NCI-H2196 treated with DMSO at 0.1 percent for 48 hours (cell line): ENCODE measurements around the gene CEP120.
"Not testable (repeated sequence)": the region's sequence is repeated elsewhere in the genome, so short reads cannot be mapped to it uniquely, and the experiment has no call there.

Experiments
- DNase-seq: peaks from one replicate; lab custom pipeline; 2025; ENCODE audit not compliant: unreplicated experiment; lab: John Stamatoyannopoulos, UW

The CEP120 gene

GRCh38 chr5:123423278-123424149, at the start of gene CEP120:
CEP120 (minus strand) TSS chr5:123423403; CDS start chr5:123422998, 405 bp downstream.
- peak; percentile 99 for DNase-seq

DNA sequence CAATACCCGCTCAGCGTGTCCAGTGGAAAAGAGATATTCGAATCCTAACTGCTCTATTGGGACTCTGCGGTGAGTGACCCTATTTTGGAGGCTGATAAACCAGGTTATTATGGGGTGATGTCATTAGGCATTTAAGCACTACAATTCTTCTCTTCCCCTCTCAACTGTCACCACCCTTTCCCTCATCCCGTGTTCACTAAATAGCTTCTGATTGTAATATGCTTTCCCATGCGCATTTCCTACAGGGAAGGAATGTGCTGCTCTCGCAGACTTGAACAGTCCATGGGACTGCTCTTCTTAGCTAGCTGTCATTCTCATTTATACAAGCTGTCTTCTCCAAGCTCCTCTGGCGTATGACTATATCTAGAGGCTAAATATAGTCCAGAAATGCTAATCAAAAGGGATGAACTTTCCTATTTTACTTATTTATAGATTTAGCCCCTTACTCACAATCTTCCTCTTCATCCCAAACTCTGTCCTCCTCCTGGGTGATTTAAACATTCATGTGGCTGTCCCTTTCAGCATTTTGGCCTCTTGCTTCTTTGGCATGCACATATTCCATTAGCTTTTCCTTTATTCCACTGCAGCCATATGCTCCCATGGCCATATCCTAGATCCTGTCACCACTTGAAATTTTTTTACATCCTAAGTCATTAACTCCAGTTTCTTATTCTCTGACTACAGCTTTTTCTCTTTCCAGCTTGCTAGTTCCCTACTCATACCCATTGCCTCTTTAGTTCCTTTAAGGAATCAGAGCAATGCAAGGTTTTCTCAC, 49.1 kb upstream of the CEP120 start:
- DNase-seq, result no peak

- DNase-seq, result no peak
These were observed 48.2 kb upstream of the CEP120 start for GRCh38 chr5:123471385-123471784.

DNA sequence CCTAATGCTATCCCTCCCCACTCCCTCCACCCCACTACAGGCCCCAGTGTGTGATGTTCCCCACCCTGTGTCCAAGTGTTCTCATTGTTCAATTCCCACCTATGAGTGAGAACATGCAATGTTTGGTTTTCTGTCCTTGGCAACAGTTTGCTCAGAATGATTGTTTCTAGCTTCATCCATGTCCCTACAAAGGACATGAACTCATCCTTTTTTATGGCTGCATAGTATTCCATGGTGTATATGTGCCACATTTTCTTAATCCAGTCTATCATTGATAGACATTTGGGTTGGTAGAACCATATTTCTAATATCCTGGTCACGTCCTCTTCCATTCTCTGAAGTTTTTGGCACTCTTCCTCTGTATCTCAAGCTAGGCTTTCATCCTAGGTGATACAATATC, 43.6 kb upstream of the CEP120 start:
- not testable (repeated sequence) for DNase-seq

GRCh38 chr5:123460296-123460729, 37.1 kb upstream of the CEP120 start:
- no peak for DNase-seq

DNA sequence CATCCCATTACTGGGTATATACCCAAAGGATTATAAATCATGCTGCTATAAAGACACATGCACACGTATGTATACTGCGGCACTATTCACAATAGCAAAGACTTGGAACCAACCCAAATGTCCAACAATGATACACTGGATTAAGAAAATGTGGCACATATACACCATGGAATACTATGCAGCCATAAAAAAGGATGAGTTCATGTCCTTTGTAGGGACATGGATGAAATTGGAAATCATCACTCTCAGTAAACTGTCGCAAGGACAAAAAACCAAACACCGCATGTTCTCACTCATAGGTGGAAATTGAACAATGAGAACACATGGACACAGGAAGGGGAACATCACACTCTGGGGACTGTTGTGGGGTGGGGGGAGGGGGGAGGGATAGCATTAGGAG, 35.8 kb upstream of the CEP120 start:
- DNase-seq, result not testable (repeated sequence)

DNA sequence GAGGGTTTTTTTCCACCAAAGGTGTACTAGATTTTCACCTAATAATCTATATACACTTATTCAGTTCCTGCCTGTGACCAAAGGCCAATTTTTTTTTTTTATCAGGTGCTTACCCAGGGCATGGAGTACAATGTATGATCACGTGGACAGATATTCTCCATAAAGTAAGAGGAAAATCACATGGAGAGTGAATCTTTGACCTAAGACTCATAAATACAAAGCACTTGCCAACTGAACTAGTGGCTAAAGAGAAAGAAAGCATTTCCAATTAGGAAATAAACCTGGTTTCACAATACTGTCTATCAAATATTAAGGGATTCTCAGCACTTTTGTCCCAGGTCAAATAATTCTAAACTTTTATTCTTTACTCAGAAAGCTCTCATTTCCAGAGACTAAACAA, 33.0 kb upstream of the CEP120 start:
- DNase-seq, result no peak

GRCh38 chr5:123455640-123456039, 32.4 kb upstream of the CEP120 start:
- no peak for DNase-seq

GRCh38 chr5:123455095-123455494, 31.9 kb upstream of the CEP120 start:
- no peak for DNase-seq

- DNase-seq, result no peak
These were observed 31.2 kb upstream of the CEP120 start for GRCh38 chr5:123454259-123454911.

- no peak for DNase-seq
These were observed 29.2 kb upstream of the CEP120 start for GRCh38 chr5:123452401-123452800.

DNA sequence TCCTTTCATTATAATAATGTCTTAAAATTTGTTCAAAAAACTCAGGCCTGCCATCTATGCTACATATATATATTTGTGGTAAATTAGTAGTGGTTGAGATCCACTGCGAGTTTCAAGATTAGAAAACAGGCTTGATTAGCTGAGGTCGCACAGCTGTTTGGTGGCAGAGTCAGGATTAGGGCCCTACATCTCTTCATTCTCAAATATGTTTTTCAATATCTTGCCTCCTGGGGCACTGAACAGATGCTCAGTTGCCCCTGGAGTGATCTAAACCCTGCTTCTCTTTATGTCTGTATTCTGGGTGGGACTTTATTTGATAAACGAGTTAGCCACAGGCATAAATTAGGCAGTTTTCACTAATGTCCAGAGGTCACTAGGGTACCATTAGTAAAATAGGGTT, 27.8 kb upstream of the CEP120 start:
- no peak for DNase-seq

GRCh38 chr5:123450640-123451039, 27.4 kb upstream of the CEP120 start:
- no peak for DNase-seq

- DNase-seq, result no peak
These were observed 26.9 kb upstream of the CEP120 start for GRCh38 chr5:123450114-123450513.

DNA sequence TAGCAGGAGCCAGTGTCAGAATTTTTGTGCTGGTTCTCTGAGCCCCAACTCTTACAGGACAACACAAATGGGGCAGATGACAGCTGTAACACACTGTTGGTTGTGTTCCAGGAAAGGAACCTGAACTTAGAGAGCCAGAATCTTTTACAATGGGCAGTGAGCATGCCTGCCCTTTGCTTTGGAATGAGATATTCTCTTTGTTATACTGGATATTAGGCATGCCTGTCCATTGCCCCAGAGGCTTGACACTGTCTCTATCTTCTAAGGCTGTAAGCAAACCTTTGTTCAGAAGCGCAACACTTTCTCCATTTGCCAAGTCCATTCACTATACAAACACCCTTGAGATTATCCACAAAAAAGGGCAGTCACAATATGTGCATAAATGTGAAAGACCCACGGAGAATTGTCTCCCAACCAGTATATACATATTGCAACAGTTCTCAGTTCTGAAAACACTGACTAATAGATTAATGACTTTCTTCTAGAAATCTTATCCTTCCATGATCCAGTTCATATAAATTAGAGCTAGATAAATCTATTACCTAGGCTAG, 26.3 kb upstream of the CEP120 start:
- DNase-seq, result no peak

DNA sequence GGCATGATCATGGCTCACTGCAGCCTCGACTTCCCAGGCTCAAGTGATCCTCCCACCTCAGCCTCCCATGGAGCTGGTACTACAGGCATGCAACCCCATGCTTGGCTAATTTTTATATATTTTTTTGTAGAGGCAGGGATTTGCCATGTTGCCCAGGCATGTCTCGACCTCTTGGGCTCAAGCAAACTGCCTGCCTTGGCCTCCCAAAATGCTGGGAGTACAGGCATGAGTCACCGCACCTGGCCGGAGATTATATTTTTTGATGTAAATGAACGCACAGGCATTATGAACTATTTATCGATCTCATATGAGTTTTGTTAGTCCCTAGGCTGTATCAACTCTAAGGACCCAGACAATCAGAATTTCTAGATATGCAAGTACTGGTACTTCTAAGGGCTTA, 25.5 kb upstream of the CEP120 start:
- no peak for DNase-seq

DNA sequence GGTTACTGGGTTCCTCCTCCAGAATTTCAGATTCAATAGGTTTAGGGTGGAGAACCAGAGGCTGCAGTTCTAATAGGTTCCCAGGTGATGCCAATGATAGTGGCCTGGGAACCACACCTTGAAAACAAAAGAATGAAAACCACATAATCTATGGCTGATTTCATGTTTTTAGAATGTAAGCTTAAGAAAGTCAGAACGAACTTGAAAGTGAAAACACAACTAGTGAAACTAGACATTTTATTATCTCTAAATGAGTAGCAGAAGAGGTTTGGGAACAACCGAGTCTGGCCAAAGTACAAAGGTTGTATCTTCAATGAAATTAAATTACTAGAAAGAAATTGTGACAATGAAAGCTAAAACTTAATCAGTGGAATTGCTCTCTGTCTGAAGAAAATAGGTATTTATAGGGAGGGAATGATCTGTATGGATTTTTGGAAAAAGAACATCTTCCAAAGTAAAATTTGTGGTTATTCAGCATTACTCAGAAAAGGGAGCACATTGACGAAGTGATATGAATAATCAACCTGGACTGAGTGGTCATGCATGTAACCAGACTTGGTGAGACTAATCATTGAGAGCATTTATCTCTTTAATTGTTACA, 24.9 kb upstream of the CEP120 start:
- DNase-seq, result no peak

DNA sequence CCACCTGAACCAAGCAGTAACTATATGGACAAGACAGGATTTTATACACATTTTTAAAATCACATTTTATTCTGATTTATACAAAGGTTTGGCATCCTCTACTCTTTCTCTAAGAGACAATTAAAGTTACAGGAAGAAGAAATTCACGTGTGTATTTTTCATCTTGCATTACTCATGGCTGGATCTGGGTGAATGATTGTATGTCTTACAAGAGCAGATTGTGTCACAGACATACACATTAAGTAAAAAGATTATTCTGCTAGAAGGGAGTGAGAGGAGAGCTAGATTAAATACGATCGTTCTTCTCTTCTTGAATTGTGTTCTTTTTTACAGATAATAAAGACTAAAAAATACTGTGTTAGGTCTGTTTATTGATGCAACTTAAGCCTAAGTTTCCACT, 20.8 kb upstream of the CEP120 start:
- DNase-seq, result no peak

DNA sequence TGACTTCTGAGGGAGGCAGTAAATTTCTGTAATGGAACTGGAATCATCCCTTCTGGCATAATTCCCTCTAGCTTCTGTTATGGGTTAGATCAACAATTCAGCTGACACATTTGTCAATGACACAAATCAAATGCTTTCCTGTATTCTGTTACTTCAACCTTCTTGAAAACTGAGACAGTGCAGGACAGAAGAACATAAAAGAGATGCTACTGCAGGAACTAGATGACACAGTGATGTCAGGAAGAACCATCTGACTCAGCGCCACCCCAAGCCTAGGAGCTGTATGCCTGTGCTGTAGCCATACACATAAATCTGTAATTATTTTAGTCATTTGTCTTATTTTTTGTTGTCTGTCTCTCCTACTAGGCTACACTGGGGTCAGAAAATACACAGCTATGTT, 18.2 kb upstream of the CEP120 start:
- no peak for DNase-seq

- no peak for DNase-seq
These were observed 17.4 kb upstream of the CEP120 start for GRCh38 chr5:123440456-123441181.
